GM23338 (cell line): ENCODE measurements around the gene REV3L.

Experiments used
- CTCF ChIP-seq, 2 experiments: fragments of 200-600 bp in 1 of 2; sonication (generic) in 1 of 2; conservative IDR thresholded peaks; 2 replicates each; pipeline versions ENCODE4 v1.5.1 to v1.6.1; 2016 to 2017; ENCODE audit warnings: antibody characterized with exemption in 2 of 2, low read depth in 2 of 2, mild to moderate bottlenecking in 2 of 2, moderate library complexity in 1 of 2
- ETS1 ChIP-seq: IDR thresholded peaks from 2 replicates; pipeline ENCODE4 v1.6.1; 2016; ENCODE audit warnings: antibody characterized with exemption
- EZH2 ChIP-seq: fragments of 200-600 bp; sonication (generic); IDR thresholded peaks from one replicate; pipeline ENCODE4 v1.8.0; 2017; ENCODE audit warnings: antibody characterized with exemption, mild to moderate bottlenecking, low read depth; ENCODE audit not compliant: unreplicated experiment
- EZH2phosphoT487 ChIP-seq: fragments of 200-600 bp; sonication (generic); IDR thresholded peaks from one replicate; pipeline ENCODE4 v1.8.1; 2018; ENCODE audit warnings: antibody characterized with exemption; ENCODE audit not compliant: unreplicated experiment
- POLR2AphosphoS5 ChIP-seq: IDR thresholded peaks from 2 replicates; pipeline ENCODE4 v1.6.1; 2016; ENCODE audit warnings: antibody characterized with exemption, low read depth
- TF ChIP-seq, protein P1 (sequence below): IDR thresholded peaks from one replicate; pipeline ENCODE4 v1.6.1; 2018; ENCODE audit warnings: antibody characterized with exemption; ENCODE audit not compliant: unreplicated experiment

GRCh38 chr6:111283707-111284106 lies 199.3 kb downstream of the REV3L start:
- TF ChIP-seq CTCF (conservative IDR thresholded peaks at IDR 0.05; ENCODE audit: low read depth in 2 of 2): no peak
- no peak for TF ChIP-seq EZH2
- no peak for TF ChIP-seq POLR2AphosphoS5
- TF ChIP-seq EZH2phosphoT487: no peak
- TF ChIP-seq ETS1: no peak
- TF ChIP-seq, protein P1, sequence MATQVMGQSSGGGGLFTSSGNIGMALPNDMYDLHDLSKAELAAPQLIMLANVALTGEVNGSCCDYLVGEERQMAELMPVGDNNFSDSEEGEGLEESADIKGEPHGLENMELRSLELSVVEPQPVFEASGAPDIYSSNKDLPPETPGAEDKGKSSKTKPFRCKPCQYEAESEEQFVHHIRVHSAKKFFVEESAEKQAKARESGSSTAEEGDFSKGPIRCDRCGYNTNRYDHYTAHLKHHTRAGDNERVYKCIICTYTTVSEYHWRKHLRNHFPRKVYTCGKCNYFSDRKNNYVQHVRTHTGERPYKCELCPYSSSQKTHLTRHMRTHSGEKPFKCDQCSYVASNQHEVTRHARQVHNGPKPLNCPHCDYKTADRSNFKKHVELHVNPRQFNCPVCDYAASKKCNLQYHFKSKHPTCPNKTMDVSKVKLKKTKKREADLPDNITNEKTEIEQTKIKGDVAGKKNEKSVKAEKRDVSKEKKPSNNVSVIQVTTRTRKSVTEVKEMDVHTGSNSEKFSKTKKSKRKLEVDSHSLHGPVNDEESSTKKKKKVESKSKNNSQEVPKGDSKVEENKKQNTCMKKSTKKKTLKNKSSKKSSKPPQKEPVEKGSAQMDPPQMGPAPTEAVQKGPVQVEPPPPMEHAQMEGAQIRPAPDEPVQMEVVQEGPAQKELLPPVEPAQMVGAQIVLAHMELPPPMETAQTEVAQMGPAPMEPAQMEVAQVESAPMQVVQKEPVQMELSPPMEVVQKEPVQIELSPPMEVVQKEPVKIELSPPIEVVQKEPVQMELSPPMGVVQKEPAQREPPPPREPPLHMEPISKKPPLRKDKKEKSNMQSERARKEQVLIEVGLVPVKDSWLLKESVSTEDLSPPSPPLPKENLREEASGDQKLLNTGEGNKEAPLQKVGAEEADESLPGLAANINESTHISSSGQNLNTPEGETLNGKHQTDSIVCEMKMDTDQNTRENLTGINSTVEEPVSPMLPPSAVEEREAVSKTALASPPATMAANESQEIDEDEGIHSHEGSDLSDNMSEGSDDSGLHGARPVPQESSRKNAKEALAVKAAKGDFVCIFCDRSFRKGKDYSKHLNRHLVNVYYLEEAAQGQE: no peak
